H9 (cell line): Measurements from ENCODE around the gene BBX. TPM values are rescaled to one million over a fixed set of nuclear protein-coding genes. Genes with fewer than 3 reads are reported as not detected.

Experiments used
- DNase-seq: peaks from one replicate; pipeline ENCODE4 v3.0.0-alpha.2; 2017
- H2AFZ ChIP-seq: one replicate; pipeline ENCODE4 v1.6.1; 2013; ENCODE audit warnings: mild to moderate bottlenecking, low read length, control low read depth, moderate library complexity
- H2AK5ac ChIP-seq: 2 replicates; pipeline ENCODE4 v1.6.1; 2013; ENCODE audit warnings: low read length, control low read depth, mixed read lengths; ENCODE audit not compliant: insufficient read length
- H2BK120ac ChIP-seq: one replicate; pipeline ENCODE4 v1.6.1; 2013; ENCODE audit warnings: low read depth, mild to moderate bottlenecking, low read length, control low read depth, inconsistent platforms; ENCODE audit not compliant: poor library complexity, severe bottlenecking
- H2BK12ac ChIP-seq: 2 replicates; pipeline ENCODE4 v1.6.1; 2013; ENCODE audit warnings: low read length, control low read depth, mixed read lengths, low read depth; ENCODE audit not compliant: insufficient read length
- H2BK15ac ChIP-seq: 2 replicates; pipeline ENCODE4 v1.6.1; 2013; ENCODE audit warnings: low read depth, low read length, control low read depth
- H2BK20ac ChIP-seq: one replicate; pipeline ENCODE4 v1.6.1; 2013; ENCODE audit warnings: low read depth, mild to moderate bottlenecking, low read length, control low read depth, inconsistent platforms; ENCODE audit not compliant: poor library complexity, severe bottlenecking
- H2BK5ac ChIP-seq: 2 replicates; pipeline ENCODE4 v1.6.1; 2013; ENCODE audit warnings: low read length, control low read depth, mixed read lengths; ENCODE audit not compliant: insufficient read length
- H3K14ac ChIP-seq: 2 replicates; pipeline ENCODE4 v1.6.1; 2013; ENCODE audit warnings: low read length, control low read depth; ENCODE audit not compliant: insufficient read depth
- H3K18ac ChIP-seq: 2 replicates; pipeline ENCODE4 v1.6.1; 2013; ENCODE audit warnings: low read depth, mild to moderate bottlenecking, mixed read lengths, low read length, control low read depth; ENCODE audit not compliant: insufficient read length
- H3K23ac ChIP-seq: 2 replicates; pipeline ENCODE4 v1.6.1; 2013; ENCODE audit warnings: low read length, control low read depth, mixed read lengths, low read depth; ENCODE audit not compliant: insufficient read length
- H3K23me2 ChIP-seq: 2 replicates; pipeline ENCODE4 v1.6.1; 2013; ENCODE audit warnings: low read depth, mild to moderate bottlenecking, mixed read lengths, low read length, control low read depth; ENCODE audit not compliant: insufficient read length, poor library complexity, severe bottlenecking
- H3K27ac ChIP-seq: 2 replicates; pipeline ENCODE4 v1.5.1; 2013; ENCODE audit warnings: low read length, control low read depth, mixed read lengths, low read depth; ENCODE audit not compliant: insufficient read length
- H3K27me3 ChIP-seq: 2 replicates; pipeline ENCODE4 v1.6.1; 2013; ENCODE audit warnings: low read length, control low read depth, inconsistent platforms; ENCODE audit not compliant: insufficient read depth
- H3K4ac ChIP-seq: 2 replicates; pipeline ENCODE4 v1.6.1; 2013; ENCODE audit warnings: low read depth, mild to moderate bottlenecking, control low read depth, inconsistent platforms, low read length, moderate library complexity
- H3K4me1 ChIP-seq: 2 replicates; pipeline ENCODE4 v1.6.1; 2013; ENCODE audit warnings: low read length, control low read depth, inconsistent platforms; ENCODE audit not compliant: insufficient read depth
- H3K4me2 ChIP-seq: 2 replicates; pipeline ENCODE4 v1.6.1; 2013; ENCODE audit warnings: low read length, control low read depth, mixed read lengths; ENCODE audit not compliant: insufficient read length, insufficient read depth
- H3K56ac ChIP-seq: 2 replicates; pipeline ENCODE4 v1.6.1; 2013; ENCODE audit warnings: low read depth, mild to moderate bottlenecking, mixed read lengths, low read length, control low read depth; ENCODE audit not compliant: insufficient read length
- H3K79me1 ChIP-seq: 2 replicates; pipeline ENCODE4 v1.6.1; 2013; ENCODE audit warnings: low read depth, mild to moderate bottlenecking, moderate library complexity, low read length, control low read depth, inconsistent platforms; ENCODE audit not compliant: insufficient read depth, poor library complexity, severe bottlenecking
- H3K79me2 ChIP-seq: 2 replicates; pipeline ENCODE4 v1.6.1; 2013; ENCODE audit warnings: low read length, control low read depth, inconsistent platforms; ENCODE audit not compliant: insufficient read depth
- H3K9ac ChIP-seq: 2 replicates; pipeline ENCODE4 v1.6.1; 2013; ENCODE audit warnings: low read length, control low read depth, mixed read lengths; ENCODE audit not compliant: insufficient read length; ENCODE audit errors: extremely low read depth
- H3K9me3 ChIP-seq: one replicate; pipeline ENCODE4 v1.6.1; 2013; ENCODE audit warnings: low read depth, low read length, inconsistent platforms; ENCODE audit not compliant: control insufficient read depth
- H3T11ph ChIP-seq: one replicate; pipeline ENCODE4 v1.6.1; 2013; ENCODE audit warnings: mild to moderate bottlenecking, low read length, control low read depth, inconsistent platforms
- H4K20me1 ChIP-seq: one replicate; pipeline ENCODE4 v1.6.1; 2013; ENCODE audit not compliant: control insufficient read depth, insufficient read length, insufficient read depth
- H4K5ac ChIP-seq: 2 replicates; pipeline ENCODE4 v1.6.1; 2013; ENCODE audit warnings: low read depth, mild to moderate bottlenecking, mixed read lengths, low read length, control low read depth; ENCODE audit not compliant: insufficient read length
- H4K8ac ChIP-seq: replicated peaks from 2 replicates; pipeline ENCODE4 v1.6.1; 2013; ENCODE audit warnings: low read length, control low read depth, mixed read lengths, low read depth; ENCODE audit not compliant: insufficient read length
- H4K91ac ChIP-seq: 2 replicates; pipeline ENCODE4 v1.6.1; 2013; ENCODE audit warnings: low read depth, mild to moderate bottlenecking, moderate library complexity, mixed read lengths, low read length, control low read depth; ENCODE audit not compliant: insufficient read length
- H3K27ac Mint-ChIP-seq, 3 experiments: 2 replicates in 2 of 3; 3 replicates in 1 of 3; pipeline ENCODE4 v1.8.0; 2020 to 2021; ENCODE audit warnings: mixed read lengths in 3 of 3, mild to moderate bottlenecking in 1 of 3, moderate library complexity in 1 of 3
- H3K27me3 Mint-ChIP-seq: 2 replicates; pipeline ENCODE4 v1.8.0; 2021; ENCODE audit warnings: low read depth, mild to moderate bottlenecking, moderate library complexity, mixed read lengths
- H3K36me3 Mint-ChIP-seq, 3 experiments: 2 replicates in 2 of 3; 3 replicates in 1 of 3; pipeline ENCODE4 v1.8.0; 2020 to 2021; ENCODE audit warnings: low read depth in 3 of 3, mixed read lengths in 3 of 3; ENCODE audit not compliant: insufficient read depth in 1 of 3
- H3K4me1 Mint-ChIP-seq, 2 experiments: 2 replicates each; pipeline ENCODE4 v1.8.0; 2020; ENCODE audit warnings: mixed read lengths in 2 of 2
- H3K4me3 Mint-ChIP-seq, 2 experiments: 2 replicates in 1 of 2; 3 replicates in 1 of 2; pipeline ENCODE4 v1.8.0; 2020 to 2021; ENCODE audit warnings: mild to moderate bottlenecking in 2 of 2, mixed read lengths in 2 of 2, moderate library complexity in 1 of 2
- H3K9me3 Mint-ChIP-seq, 2 experiments: 2 replicates in 1 of 2; 3 replicates in 1 of 2; pipeline ENCODE4 v1.8.0; 2020; ENCODE audit warnings: mild to moderate bottlenecking in 2 of 2, mixed read lengths in 2 of 2, moderate library complexity in 1 of 2
- WGBS: extraction: QIAGEN DNeasy Blood & Tissue Kit; methylation state at CpG from one replicate; pipeline ENCODE4 v1.1.7; 2013; ENCODE audit warnings: missing lambda C conversion rate, low lambda C conversion rate, mixed read lengths; ENCODE audit not compliant: insufficient read length; ENCODE audit errors: extremely low coverage; 5-methylcytosine and 5-hydroxymethylcytosine counted together
- total RNA-seq: library from RNA; stranded (reverse); gene quantifications from 2 replicates; pipeline ENCODE4 v1.2.1, GENCODE V29; 2021
- TF ChIP-seq, protein P1 (sequence below): fragments of 200-600 bp; sonication (generic); conservative IDR thresholded peaks from 3 replicates; pipeline ENCODE4 v1.8.0; 2021; ENCODE audit warnings: antibody characterized with exemption, mild to moderate bottlenecking

The BBX gene
- total RNA-seq, 1 experiment from 2014 or later: 34.8 TPM

DNA sequence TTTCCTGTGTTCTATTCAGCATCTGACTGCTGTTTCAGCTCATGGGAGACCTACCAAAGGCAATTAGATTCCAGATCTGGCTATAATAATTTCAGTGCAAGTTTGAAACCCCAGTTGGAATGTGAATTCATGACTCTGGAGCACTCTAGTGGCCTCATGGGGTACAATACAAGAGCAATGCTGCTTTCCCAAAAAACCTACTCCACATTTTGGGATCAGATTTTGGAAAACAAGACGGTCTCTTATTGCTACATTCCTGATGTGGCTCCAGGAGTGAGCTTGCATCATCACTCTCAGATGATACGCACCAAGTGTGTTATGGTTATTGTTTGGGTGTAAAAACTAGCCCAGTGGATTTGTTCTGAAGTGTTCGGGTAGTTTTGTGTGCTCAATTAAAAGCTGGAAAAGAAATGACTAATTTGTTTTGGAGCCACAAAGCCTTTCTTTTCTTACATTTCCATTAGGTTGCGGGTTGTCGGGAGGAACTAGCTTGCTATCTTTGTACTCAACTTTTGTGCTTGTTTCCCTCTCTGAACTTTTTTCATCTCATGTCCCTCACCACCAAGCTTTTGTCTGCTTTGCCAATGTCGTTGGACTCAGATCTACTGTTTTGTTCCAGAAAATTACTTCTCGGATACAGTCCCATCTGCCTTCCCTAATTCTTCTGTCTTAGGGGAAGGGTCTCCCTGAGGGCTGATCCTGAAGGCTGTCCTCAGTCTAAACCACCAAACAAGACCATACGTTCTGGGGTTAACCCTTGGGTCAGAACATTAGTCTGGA lies 272.1 kb downstream of the BBX start:
- Mint-ChIP-seq H3K27me3 (no peaks in the 10 kb centered on the region), H3K9me3 (no peaks in the 10 kb centered on the region), H3K4me3 (no peak overlapping the region), H3K36me3 (peaks cover 11 to 30% (median 13%) of the 10 kb centered on the region in 3 experiments; a peak in 6 of 7 replicates), H3K4me1 (no peaks in the 10 kb centered on the region), H3K27ac (peak overlapping the region in 1 of 3 experiments; percentile 14; a peak in 3 of 7 replicates)
- Histone ChIP-seq H2BK120ac (no peak overlapping the region), H3K9me3 (no peaks in the 10 kb centered on the region), H4K20me1 (no peaks in the 10 kb centered on the region), H3K23ac (no peak overlapping the region), H2BK5ac (no peak overlapping the region), H3K4me2 (no peak overlapping the region), H3K4ac (no peak overlapping the region), H3K56ac (no peak overlapping the region), H3K4me1 (no peaks in the 10 kb centered on the region), H4K91ac (no peak overlapping the region), H3K23me2 (no peaks in the 10 kb centered on the region), H2AK5ac (no peak overlapping the region), H3K27ac (no peak overlapping the region), H2BK20ac (no peak overlapping the region), H3K9ac (no peak overlapping the region), H2BK15ac (no peak overlapping the region), H3K79me2 (no peaks in the 10 kb centered on the region), H3K18ac (no peak overlapping the region), H2AFZ (no peak overlapping the region), H3K14ac (no peak overlapping the region), H4K5ac (no peak overlapping the region), H3K79me1 (no peaks in the 10 kb centered on the region), H3T11ph (no peak overlapping the region), H2BK12ac (no peak overlapping the region), H3K27me3 (no peaks in the 10 kb centered on the region), H4K8ac (no peak overlapping the region)
- TF ChIP-seq, protein P1, sequence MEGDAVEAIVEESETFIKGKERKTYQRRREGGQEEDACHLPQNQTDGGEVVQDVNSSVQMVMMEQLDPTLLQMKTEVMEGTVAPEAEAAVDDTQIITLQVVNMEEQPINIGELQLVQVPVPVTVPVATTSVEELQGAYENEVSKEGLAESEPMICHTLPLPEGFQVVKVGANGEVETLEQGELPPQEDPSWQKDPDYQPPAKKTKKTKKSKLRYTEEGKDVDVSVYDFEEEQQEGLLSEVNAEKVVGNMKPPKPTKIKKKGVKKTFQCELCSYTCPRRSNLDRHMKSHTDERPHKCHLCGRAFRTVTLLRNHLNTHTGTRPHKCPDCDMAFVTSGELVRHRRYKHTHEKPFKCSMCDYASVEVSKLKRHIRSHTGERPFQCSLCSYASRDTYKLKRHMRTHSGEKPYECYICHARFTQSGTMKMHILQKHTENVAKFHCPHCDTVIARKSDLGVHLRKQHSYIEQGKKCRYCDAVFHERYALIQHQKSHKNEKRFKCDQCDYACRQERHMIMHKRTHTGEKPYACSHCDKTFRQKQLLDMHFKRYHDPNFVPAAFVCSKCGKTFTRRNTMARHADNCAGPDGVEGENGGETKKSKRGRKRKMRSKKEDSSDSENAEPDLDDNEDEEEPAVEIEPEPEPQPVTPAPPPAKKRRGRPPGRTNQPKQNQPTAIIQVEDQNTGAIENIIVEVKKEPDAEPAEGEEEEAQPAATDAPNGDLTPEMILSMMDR: peak; percentile 42; the same call in 1 of the 3 replicates
- no peak for DNase-seq
- no CpG with 5 or more reads among the region's 8 CpGs for WGBS
